Esophagus muscularis mucosa (tissue), 3 donors: Measurements from ENCODE around the gene CNN3.

Experiments used
- CTCF ChIP-seq, 3 experiments: fragments of 200-600 bp in 2 of 3; fragments of 450-650 bp in 1 of 3; sonication (generic) in 2 of 3; IDR thresholded peaks; one replicate each; pipeline ENCODE4 v1.5.1; 2017 to 2019; ENCODE audit warnings: antibody characterized with exemption in 3 of 3, mild to moderate bottlenecking in 2 of 3, moderate library complexity in 1 of 3
- POLR2A ChIP-seq: fragments of 450-650 bp; IDR thresholded peaks from one replicate; pipeline ENCODE4 v1.6.1; 2017; ENCODE audit warnings: antibody characterized with exemption, moderate library complexity, mild to moderate bottlenecking, low read depth

GRCh38 chr1:94887106-94887505, 39.8 kb downstream of the CNN3 start:
- no peak for TF ChIP-seq CTCF (IDR thresholded peaks at IDR 0.05)
- no peak for TF ChIP-seq POLR2A
